NOMO-1 treated with DMSO at 0.1 percent for 48 hours (cell line): ENCODE results near the gene EPHB3.

Experiments
- DNase-seq: peaks from one replicate; lab custom pipeline; 2025; ENCODE audit not compliant: unreplicated experiment; lab: John Stamatoyannopoulos, UW

The EPHB3 gene

GRCh38 chr3:184543256-184543655 is 18.3 kb upstream of the EPHB3 start:
- no peak for DNase-seq

- peak; percentile 89 for DNase-seq
Measured at GRCh38 chr3:184543843-184544512, 17.6 kb upstream of the EPHB3 start.

- no peak for DNase-seq
Measured at GRCh38 chr3:184544513-184544861, 17.1 kb upstream of the EPHB3 start.

DNA sequence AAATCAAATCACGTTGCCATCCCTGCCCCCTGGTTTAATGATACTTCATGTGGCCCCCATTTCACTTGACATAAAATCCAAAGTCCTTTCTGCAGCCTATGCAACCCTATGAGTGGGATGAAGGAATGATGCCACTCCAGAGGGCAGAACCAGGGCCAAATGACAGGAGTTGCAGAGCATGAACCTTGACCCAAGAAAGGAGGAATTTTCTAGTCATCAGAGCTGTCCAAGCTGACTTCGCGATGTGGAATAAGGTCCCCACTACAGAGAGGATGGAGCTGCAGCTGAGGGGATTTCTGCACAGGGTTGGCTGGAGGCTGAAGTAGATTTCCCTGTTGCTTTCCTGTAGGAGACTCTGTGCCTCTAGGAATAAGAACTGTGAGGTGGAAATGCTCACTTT is 15.8 kb upstream of the EPHB3 start:
- DNase-seq, result no peak

DNA sequence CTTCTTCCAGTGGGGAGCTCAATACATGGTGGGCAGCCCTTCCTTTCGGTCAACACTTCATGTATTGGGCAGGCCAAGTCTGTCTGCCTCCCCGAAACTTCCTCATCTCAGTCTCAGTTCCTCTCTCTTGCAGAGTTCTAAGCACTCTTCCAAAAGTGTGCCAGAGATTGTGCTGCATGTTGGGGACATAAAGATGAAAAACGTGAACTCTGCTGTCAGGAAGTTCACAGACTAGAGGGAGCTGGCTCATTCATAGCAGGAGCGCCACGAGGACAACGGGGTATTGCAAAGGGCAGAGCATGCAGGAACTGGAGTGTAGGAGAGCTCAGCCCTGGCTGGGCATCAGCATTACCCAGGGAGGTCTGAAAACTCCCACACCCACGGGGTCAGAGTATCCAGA is 15.3 kb upstream of the EPHB3 start:
- peak; percentile 98 for DNase-seq

DNA sequence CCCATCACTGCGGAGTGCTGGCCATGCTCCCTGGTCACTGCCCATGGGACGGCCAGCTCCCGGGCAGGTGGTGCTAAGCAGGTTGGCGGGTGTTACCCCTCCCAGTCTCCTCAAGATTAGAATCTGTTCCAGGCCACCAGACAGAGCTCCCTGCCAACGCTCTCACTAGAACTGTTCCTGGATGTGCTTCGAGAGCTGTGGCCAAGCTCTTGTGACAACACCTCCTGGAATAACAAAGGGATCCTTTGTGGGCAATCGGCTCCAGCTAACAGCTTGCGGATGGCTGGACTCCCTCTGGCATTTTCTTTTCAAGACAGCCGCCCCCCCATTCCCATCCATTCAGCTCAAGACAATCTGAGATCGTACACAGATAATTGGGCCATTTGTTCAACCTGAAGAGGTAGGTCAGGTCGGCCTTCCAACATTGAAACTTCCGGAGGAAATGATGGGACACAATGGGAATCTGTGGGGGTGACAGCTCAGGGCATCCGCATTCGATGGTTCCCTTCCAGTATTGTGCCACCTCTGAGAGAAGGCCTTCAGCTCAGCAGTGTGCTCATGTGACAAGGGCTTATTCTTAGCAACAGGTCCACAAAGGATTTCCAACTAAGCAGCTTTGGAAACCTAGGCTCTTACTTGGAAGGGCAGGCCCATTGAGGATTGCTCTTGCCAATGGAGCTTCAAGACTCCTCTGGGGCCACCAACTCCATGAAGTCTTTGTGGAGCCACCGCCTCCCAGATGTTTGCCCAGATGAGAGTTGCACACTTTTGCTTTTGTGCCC is 11.6 kb upstream of the EPHB3 start:
- DNase-seq, result no peak

- no peak for DNase-seq
Measured at GRCh38 chr3:184551103-184551502, 10.5 kb upstream of the EPHB3 start.

- DNase-seq, result no peak
Measured at GRCh38 chr3:184551614-184552256, 9.8 kb upstream of the EPHB3 start.

DNA sequence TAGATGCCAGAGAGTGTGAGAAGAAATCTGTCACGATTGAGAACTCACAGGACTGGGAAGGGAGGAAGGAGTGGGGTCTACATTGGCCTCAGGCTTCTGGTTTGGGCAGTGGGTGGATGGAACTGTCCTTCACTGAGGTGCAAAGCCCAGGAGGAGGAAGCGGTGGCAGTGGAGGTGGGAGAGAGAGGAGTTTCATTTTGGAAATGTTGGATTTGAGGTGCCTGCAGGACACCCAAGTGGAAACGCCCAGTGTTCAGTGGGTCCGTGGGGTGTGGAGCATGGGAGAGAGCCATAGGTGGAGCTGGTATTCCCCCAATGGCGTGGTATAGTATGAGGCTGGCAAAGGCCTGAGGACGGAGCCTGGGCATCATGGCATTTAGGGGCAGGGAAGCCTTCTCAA is 9.3 kb upstream of the EPHB3 start:
- no peak for DNase-seq

GRCh38 chr3:184552863-184553262 is 8.7 kb upstream of the EPHB3 start:
- DNase-seq, result no peak

DNA sequence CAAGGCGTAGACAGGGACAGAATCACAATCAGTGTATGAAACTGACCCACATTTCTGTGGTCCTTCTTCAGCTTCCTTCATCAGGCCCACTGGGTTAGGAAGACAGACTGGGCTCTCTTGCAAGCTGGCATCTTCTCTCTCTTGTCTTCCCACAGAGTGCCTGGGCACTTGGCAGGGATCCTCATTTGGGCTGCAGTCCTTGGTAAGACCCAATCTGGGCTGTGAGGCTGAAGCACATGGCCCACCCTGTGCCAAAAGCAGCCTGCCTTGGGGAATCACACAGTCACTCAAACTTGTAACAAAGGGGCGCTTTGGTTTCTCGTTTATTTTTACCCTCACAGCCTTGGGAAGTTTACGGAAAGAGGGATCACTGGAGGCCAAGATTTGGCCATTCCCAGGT is 8.2 kb upstream of the EPHB3 start:
- no peak for DNase-seq

DNA sequence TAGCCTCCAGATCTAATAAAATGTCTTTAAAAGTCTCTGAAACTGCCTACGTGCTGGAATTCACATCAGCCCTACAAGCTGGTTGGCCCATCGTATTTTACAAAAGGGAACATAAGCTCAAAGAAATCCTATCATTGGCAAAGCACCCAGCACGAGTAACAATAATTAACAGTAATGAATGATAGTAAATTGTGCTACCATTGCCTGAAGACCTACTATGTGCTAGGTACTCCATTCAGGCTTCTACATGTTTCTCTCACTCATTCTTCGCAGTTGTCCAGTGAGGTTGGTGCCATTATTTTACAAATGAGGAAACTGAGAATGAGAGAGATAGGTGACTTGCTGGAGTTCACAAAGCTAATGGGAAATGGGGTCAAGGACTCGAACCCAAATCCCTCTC is 7.1 kb upstream of the EPHB3 start:
- DNase-seq, result no peak

DNA sequence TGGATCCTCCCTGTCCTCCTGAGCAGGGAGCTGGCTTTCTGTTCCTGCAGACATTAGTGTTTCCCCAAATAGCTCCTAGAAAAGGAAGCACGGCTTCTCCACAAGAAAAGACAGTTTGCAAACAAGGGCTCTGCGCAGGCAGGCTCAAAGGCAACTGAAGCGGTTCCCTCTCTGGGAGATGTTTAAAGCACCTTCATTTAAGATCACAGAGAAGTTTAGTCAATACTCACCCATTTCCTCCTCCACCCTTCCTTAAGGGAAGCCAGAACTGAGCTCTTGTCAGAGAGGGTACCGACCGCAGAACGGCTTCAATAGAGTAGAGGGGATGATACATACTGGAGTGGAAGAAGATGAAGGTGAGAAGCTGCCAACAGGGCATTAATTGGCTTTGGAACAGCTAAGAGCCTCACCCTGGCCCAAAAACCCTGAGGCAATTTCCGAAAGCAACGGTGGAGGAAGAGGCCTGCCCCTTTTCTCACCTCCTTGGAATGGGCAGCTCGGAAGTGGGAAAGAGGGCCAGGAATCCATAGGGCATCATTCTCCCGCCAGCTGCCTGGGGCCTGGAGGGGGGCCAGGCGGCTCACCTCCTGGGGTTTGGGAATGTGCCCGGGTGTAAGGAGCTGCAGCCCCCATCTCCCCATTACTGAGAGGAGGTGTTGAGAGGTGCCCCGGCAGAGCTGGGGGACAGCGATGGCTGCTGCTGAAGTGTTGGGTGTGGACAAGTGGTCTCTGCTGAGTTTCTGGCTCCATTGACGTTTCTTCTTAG is 4.8 kb upstream of the EPHB3 start:
- DNase-seq, result no peak

GRCh38 chr3:184557348-184557950 is 4.1 kb upstream of the EPHB3 start:
- DNase-seq, result no peak

GRCh38 chr3:184558726-184559125 is 2.9 kb upstream of the EPHB3 start:
- no peak for DNase-seq

DNA sequence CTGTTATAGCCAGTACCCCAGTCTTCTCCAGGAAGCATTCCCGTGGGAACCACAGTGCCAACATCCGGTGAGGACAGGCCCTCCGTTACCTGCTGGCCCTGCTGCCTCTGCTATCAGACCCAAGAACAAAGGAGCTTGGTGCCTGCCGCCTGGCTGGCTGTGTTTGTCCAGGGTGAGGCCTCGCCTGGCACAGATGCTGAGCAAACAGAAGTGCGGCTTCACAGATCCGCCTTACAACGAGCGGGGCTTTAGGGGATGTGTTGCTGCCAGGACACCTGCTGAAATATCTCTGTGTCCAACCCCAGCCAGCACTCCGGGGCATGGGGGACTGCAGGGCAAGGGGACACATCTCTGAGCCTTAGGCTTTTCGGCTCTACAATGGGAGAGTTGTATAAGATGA is 2.2 kb upstream of the EPHB3 start:
- DNase-seq, result no peak

- DNase-seq, result no peak
Measured at GRCh38 chr3:184560531-184560930, 1.1 kb upstream of the EPHB3 start.

DNA sequence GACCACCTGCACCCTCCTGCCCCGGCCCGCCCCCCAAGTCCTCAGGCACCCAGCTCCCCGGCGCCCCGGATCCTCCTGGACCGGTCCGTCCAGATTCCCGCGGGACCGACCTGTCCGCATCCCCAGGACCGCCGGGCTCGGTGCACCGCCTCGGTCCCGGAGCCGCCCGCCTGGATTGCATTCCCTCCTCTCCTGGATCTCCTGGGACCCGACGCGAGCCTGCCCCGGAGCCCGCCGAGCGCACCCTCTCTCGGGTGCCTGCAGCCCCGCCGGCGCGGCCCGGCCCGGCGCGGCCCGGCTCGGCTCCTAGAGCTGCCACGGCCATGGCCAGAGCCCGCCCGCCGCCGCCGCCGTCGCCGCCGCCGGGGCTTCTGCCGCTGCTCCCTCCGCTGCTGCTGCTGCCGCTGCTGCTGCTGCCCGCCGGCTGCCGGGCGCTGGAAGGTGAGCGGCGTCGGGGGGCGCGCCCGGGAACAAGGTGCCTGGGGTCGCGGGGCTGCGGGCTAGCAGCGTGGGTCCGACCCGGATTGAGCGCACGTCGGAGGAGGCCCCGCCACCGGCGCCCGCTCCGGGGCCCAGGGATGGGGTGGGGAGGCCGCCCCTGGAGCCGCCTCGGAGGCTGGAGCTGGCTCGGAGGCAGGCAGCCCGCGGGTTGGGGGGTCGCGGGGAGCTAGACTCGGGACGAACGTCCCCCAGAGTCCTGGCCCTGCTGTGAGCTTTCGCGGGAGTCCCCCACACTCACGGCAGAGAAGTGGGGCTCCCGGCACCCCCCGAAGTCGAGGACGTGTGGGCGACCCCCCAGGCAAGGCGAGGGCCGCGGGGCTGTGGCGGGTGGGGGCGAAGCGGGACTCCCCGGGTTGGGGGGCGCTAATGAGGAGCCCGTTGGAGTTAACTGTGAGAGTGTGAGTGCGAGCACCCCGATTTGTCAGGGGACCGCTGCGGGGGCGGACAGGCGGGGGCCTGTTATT is 610 bp downstream of the EPHB3 start:
- no peak for DNase-seq

DNA sequence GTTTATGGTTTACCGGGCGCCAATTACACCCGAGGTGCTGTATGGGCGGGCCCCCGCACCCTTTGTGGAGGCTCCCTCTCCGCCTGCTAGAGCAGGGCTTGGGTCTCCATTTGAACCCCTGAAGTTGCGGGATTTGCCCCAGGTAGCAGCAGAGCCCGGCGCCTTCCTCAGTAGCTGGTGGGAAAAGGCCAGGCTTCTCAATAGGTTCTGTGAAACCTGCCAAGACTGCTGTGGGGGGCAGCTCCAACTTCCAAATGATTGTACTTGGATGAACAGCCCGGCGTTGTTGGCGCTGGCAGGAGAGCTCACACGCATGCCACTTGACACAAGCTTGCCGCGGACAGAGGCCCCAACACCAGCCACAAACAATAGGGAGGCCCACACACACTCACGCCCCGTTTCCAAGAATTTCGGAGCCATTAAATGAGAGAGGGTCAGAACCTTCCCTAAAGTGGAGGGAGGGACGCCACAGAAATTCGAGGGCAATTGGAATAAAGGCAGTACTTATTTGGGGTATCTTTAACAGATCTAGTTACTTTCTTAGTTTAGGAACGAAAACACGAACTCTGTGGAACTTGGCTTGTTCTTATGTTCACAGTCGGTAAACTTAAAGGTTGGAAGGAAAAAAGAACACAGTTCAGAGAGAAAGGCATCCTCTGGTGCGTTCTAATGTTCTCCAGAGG is 1.4 kb downstream of the EPHB3 start:
- DNase-seq, result no peak

DNA sequence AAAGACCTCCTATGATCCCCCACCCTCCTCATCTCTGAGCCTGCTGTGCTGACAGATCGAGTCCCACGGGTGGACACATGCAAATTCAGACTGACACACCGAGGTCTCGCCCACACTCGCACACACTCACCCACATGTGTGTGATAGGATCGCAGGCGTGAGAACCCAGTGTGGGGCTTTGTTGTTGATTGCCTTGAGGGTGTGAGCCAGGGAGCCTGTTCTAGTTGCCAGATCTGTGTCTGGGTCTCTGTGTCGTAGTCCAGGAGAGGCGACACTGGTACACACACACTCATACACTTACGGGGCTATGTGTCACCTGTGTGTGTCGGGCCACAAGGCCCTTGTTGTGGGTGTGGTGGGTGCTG is 2.0 kb downstream of the EPHB3 start:
- no peak for DNase-seq
